Measurements from ENCODE around the gene CLTC. TPM values are rescaled to one million over a fixed set of nuclear protein-coding genes. Genes with fewer than 3 reads are reported as not detected.
"Not testable (repeated sequence)": the region's sequence is repeated elsewhere in the genome, so short reads cannot be mapped to it uniquely, and the experiment has no call there.

Gene CLTC
- total RNA-seq, 1 donor from 2014 or later = 113 TPM

DNA sequence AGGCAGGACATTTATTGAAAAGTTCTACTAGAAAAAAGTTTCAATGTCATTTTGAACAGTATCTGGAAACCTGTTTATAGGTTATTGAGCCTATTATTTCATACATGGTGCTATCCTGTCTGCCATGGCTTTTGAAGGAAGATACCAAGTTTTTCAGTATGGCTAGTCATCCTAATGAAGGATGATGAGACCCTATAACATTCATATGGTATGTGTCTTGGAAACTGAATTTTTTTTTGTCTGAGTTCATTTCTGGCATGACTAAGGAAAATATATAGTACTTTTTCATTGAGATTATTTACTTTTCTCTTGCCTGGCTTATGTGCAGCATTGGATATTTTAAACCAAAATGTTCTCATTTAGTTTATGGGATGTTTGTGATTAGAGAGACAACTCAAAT is 30.2 kb downstream of the CLTC start:
- H3K9me3 ChIP-seq = no peaks in the 10 kb centered on the region
- peaks cover 10% of the 10 kb centered on the region for H3K4me1 ChIP-seq
- intact Hi-C loops (cut with DNase I) = no loop called here
- H3K27me3 ChIP-seq = no peaks in the 10 kb centered on the region
- no peak for DNase-seq (ENCODE audit: extremely low spot score in 2 of 2)
- H3K4me3 ChIP-seq = no peak overlapping the region
- peaks cover 0 to 61% of the 10 kb centered on the region in 2 donors for H3K36me3 ChIP-seq
- no peak overlapping the region for H3K27ac ChIP-seq
- TF ChIP-seq POLR2AphosphoS5 (IDR thresholded peaks at IDR 0.05; ENCODE audit: insufficient read depth in 1 of 2, low read depth in 1 of 2) (no peak), POLR2A (IDR thresholded peaks at IDR 0.05) (no peak)
- TF ChIP-seq, protein P1, sequence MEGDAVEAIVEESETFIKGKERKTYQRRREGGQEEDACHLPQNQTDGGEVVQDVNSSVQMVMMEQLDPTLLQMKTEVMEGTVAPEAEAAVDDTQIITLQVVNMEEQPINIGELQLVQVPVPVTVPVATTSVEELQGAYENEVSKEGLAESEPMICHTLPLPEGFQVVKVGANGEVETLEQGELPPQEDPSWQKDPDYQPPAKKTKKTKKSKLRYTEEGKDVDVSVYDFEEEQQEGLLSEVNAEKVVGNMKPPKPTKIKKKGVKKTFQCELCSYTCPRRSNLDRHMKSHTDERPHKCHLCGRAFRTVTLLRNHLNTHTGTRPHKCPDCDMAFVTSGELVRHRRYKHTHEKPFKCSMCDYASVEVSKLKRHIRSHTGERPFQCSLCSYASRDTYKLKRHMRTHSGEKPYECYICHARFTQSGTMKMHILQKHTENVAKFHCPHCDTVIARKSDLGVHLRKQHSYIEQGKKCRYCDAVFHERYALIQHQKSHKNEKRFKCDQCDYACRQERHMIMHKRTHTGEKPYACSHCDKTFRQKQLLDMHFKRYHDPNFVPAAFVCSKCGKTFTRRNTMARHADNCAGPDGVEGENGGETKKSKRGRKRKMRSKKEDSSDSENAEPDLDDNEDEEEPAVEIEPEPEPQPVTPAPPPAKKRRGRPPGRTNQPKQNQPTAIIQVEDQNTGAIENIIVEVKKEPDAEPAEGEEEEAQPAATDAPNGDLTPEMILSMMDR (IDR thresholded peaks at IDR 0.05) = no peak

DNA sequence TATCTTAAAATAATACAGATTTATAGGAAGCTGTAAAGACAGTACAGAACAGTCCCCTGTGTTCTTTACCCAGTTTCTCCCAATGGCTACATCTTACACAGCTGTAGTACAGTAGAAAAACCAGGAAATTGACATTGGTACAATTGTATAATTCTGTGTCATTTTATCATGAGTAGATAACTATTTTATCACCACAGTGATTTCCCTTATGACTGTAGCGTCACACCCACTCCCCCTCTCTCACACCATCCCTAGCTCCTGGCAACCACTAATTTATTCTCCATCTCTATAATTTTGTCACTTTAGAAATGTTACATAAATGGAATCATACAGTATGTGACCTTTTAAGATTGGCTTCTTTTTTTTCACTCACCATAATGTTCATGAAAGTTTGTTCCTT is 30.9 kb downstream of the CLTC start:
- DNase-seq (ENCODE audit: extremely low spot score in 2 of 2) = no peak
- Histone ChIP-seq H3K4me1 (peaks cover 10% of the 10 kb centered on the region), H3K36me3 (peaks cover 0 to 67% of the 10 kb centered on the region in 2 donors), H3K4me3 (no peak overlapping the region), H3K27ac (no peak overlapping the region), H3K27me3 (no peaks in the 10 kb centered on the region), H3K9me3 (no peaks in the 10 kb centered on the region)
- intact Hi-C loops (cut with DNase I) = no loop called here
- TF ChIP-seq, protein P1 (IDR thresholded peaks at IDR 0.05) = no peak
- TF ChIP-seq POLR2A (IDR thresholded peaks at IDR 0.05) = no peak
- TF ChIP-seq POLR2AphosphoS5 (IDR thresholded peaks at IDR 0.05; ENCODE audit: insufficient read depth in 1 of 2, low read depth in 1 of 2) = no peak

DNA sequence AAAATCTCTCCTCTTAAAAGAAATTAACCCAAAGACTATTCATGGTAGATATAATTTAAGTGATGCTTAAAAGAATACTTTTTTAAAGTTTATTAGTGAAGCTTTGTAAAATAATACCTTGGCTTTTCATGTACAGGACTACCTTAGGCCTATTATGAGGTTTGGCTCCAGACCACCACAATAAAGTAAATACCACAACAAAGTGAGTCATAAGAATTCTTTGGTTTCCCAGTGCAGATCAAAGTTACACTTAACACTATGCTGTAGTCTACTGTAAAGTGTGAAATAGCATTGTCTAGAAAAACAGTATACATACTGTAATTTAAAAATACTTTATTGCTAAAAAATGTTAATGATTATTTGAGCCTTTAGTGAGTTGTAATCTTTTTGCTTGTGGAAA is 31.7 kb downstream of the CLTC start:
- Histone ChIP-seq H3K27ac (no peak overlapping the region), H3K36me3 (peaks cover 0 to 73% of the 10 kb centered on the region in 2 donors), H3K4me3 (no peak overlapping the region), H3K9me3 (no peaks in the 10 kb centered on the region), H3K4me1 (peaks cover 10% of the 10 kb centered on the region), H3K27me3 (no peaks in the 10 kb centered on the region)
- no peak for DNase-seq (ENCODE audit: extremely low spot score in 2 of 2)
- TF ChIP-seq POLR2A (IDR thresholded peaks at IDR 0.05) = no peak
- TF ChIP-seq, protein P1 (IDR thresholded peaks at IDR 0.05) = no peak
- TF ChIP-seq POLR2AphosphoS5 (IDR thresholded peaks at IDR 0.05; ENCODE audit: insufficient read depth in 1 of 2, low read depth in 1 of 2) = no peak
- intact Hi-C loops (cut with DNase I) = no loop called here

DNA sequence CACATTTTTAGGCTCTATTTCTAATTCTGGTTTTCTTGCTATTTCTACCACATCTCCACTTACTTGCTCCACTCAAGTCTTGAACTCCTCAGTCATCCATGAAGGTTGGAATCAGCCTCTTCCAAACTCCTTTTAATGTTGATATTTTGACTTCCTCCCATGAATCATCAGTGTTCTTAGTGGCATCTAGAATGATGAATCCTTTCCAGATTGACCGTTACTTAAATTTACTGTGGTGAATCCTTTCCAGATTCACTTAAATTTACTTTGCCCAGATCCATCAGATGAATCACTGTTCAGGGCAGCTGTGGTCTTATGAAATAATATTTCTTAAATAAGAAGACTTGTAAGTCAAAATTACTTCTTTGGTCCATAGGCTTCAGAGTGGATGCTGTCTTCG is 32.4 kb downstream of the CLTC start:
- Histone ChIP-seq H3K4me1 (peaks cover 10% of the 10 kb centered on the region), H3K27ac (no peak overlapping the region), H3K27me3 (no peaks in the 10 kb centered on the region), H3K36me3 (peaks cover 0 to 80% of the 10 kb centered on the region in 2 donors), H3K9me3 (no peaks in the 10 kb centered on the region), H3K4me3 (no peak overlapping the region)
- TF ChIP-seq, protein P1 (IDR thresholded peaks at IDR 0.05) = no peak
- TF ChIP-seq POLR2A (IDR thresholded peaks at IDR 0.05) = no peak
- TF ChIP-seq POLR2AphosphoS5 (IDR thresholded peaks at IDR 0.05; ENCODE audit: insufficient read depth in 1 of 2, low read depth in 1 of 2) = no peak
- intact Hi-C loops (cut with DNase I) = no loop called here
- DNase-seq (ENCODE audit: extremely low spot score in 2 of 2) = no peak

DNA sequence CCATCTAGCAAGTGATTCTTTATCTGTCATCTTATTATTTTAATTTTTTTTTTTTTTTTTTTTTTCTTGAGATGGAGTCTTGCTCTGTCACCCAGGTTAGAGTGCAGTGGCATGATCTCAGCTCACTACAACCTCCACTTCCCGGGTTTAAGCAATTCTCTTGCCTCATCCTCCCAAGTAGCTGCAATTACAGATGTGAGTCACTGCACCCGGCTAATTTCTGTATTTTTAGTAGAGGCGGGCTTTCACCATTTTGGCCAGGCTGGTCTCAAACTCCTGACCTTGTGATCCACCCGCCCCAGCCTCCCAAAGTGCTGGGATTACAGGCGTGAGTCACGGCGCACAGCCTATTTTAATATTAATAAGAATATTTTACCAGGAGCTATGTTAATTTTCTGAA is 36.9 kb downstream of the CLTC start:
- H3K4me3 ChIP-seq; H3K9me3 ChIP-seq; H3K27ac ChIP-seq; H3K27me3 ChIP-seq; DNase-seq (ENCODE audit: extremely low spot score in 2 of 2); H3K4me1 ChIP-seq: not testable (repeated sequence)
- intact Hi-C loops (cut with DNase I) = loop anchor here (5.0 kb wide), 1 partner anchor 424 kb away; no protein-coding TSS in a partner anchor
- H3K36me3 ChIP-seq = peaks cover 0 to 94% of the 10 kb centered on the region in 2 donors
